Left lobe of liver (tissue), 2 donors: Measurements from ENCODE around the gene CEP83. TPM values are rescaled to one million over a fixed set of nuclear protein-coding genes. Genes with fewer than 3 reads are reported as not detected.

Source experiments
- ATAC-seq: fragments of 200-7000 bp; cut with Tn5 transposase; one replicate; pipeline ENCODE4 v1.9.1; 2020; ENCODE audit warnings: mild to moderate bottlenecking, moderate library complexity
- DNase-seq: peaks from one replicate; pipeline ENCODE4 v3.0.0-alpha.2; 2020; ENCODE audit warnings: low spot score
- total RNA-seq: library from RNA; stranded (reverse); gene quantifications from one replicate; pipeline ENCODE4 v1.2.1, GENCODE V29; 2021
- donor health status: DM: no; HTN: no; CAD: no; lungs with moderate emphysema.
- donor health status: DM: no; HTN: yes; CAD: no.

Gene CEP83
- total RNA-seq, 1 donor from 2014 or later, result 3.5 TPM

- no peak for ATAC-seq
- DNase-seq, result no peak
Measured at GRCh38 chr12:94273272-94273671, 186.4 kb downstream of the CEP83 start.

DNA sequence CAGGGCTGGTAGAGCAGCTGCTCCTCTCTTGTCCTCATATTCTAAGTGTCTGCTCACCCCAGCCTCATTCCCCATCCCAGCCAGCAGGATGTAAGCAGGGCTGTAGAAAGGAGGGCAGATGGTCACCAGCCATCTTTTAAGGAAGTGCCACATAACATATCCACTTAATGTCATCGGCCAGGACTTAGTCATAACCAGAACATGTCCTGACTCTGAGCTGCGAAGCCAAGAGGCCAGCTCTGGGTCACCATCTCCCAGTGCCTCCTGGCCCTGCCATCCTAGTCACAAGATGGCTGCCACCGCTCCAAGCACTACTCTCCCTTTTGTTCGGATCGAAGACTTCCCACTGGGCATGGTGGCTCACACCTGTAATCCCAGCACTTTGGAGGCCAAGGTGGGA lies 187.4 kb downstream of the CEP83 start:
- ATAC-seq (no peak), DNase-seq (no peak)

- DNase-seq (no peak), ATAC-seq (no peak)
Measured at GRCh38 chr12:94271351-94271750, 188.3 kb downstream of the CEP83 start.

DNA sequence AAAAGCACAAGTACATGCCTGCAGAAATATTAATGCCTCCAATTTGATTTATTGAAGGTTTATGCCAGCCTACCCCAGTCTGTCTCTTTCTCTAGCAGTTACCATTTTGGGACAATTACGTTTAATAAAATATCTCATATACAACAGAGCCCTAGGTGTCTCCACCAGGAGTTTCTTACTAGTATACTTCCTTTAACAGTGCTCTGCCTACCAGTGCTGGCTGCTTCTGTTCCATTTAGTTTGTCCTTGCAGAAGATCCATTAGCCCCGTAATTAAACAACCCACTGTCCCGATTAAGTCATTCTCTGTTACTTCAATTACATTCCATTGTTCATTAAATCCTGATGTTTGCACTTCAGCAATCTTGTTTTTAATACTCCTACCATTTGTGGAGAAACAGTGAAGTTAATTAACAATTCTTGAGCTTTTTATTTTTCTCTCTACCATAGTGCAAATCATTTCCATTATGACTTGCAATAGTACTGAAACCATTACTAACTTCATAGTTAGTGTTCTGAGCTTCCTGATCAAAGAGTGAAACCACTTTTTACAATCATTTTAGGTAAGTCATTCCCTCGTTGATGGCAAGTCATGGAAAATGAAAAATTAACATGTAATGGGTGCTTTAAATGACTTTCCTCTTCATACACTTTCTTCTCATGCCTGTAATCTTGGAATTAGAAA lies 190.2 kb downstream of the CEP83 start:
- DNase-seq (no peak), ATAC-seq (no peak)

GRCh38 chr12:94267921-94268471 lies 191.7 kb downstream of the CEP83 start:
- DNase-seq (no peak), ATAC-seq (no peak)

DNA sequence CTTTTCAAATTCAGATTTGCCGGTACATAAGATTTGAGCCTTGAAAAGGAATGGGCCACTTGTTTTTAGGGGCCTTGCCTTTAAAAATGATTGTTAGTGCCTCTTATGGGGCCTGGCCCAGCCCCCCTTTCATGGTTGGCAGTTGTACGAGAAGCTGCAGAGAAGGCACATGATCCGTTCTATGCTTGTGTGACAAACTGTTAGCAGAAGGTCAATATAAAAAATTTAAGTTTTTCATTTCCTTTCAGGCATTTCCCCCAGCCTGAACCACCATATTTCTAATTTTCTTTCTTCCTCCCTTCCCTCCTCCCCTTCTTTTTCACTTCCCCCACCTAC lies 192.2 kb downstream of the CEP83 start:
- no peak for DNase-seq
- ATAC-seq, result no peak

DNA sequence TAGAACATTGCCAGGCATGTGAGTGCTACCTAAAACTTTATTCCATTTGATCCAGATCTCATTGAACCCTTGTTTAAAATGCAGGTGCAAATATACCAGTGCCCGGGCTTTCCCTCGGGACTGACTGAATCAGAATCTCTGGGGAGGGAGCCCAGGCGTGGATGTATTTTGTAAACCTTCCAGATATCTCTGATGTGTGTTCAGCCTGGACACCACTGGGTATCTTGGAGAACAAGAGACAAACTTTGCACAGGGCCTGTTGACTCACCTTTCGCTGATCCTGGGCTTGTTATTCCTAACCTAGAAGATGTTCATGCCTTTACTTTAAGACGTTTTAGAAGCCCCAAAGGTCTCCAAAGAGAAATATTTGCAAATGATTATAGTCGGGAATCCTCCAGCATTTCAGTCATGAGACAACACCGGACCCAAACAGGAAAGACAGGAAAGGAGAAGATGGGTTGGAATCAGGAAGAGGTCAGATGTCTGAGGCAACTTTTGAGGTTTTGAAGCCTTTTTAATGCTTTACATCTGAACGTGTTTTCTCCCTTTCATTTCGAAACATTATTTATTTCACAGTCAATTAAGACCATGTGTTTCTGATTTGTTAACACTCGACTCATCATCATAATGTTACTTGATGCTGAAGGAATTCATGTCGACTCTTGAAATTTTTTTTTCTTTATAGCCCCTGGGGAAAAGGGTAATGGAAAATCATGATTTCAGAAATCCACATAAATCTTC lies 192.7 kb downstream of the CEP83 start:
- DNase-seq (no peak), ATAC-seq (no peak)

DNA sequence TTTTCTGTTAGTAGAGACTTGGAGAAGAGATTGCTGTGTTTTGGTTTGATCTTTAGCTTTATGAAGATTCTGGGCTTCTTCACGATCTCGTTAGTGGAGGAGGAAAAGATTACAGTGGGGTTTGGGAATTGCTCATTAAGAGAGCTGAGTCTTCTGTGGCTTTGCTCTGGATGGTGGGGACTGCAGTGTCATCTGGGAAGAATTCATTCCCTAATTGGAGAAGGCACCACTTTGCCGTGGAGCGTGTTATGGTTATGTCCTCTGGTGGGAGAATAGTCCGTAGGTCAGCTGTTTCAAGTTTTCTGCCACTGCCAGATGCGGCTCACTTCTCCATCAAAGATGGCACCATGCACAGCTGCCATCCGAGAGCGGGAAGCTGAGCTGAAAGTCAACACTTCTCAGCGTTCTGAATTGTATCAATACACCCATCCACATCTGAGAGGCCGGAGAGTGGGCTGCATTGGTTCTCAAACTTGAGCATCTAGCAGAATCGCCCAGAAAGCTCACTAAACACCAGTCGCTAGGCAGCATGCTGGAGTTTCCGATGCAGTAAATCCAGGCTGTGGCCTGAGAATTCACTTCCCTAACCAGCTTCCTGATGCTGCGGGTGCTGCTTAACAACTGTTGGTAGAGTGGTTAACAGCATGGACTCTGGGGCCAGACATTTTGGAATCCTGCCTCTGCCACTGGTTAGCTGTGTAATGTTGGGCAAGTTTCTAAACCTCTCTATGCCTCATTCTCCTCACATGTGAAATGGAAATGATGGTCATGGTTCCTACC lies 193.5 kb downstream of the CEP83 start:
- ATAC-seq, result no peak
- no peak for DNase-seq

DNA sequence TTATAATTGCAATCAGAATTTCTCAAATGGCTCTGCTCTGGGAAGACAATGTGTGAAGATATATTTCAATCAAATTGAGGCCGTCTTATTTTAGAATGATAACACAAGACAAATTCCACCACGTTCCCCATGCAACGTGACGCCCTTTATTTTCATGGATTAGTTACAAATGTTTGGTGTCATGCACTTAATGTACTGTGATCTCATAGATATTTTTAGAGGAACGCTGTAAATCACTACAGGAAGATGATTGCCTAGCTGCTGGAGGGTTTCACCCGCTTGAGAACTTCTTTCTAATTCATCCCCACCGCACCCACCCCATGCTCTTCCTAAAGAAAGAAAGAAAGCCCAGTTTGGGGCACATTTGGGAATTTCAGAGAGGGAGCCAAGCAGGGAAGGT lies 194.1 kb downstream of the CEP83 start:
- ATAC-seq (no peak), DNase-seq (no peak)

- no peak for DNase-seq
Measured at GRCh38 chr12:94264736-94265485, 194.8 kb downstream of the CEP83 start.

DNA sequence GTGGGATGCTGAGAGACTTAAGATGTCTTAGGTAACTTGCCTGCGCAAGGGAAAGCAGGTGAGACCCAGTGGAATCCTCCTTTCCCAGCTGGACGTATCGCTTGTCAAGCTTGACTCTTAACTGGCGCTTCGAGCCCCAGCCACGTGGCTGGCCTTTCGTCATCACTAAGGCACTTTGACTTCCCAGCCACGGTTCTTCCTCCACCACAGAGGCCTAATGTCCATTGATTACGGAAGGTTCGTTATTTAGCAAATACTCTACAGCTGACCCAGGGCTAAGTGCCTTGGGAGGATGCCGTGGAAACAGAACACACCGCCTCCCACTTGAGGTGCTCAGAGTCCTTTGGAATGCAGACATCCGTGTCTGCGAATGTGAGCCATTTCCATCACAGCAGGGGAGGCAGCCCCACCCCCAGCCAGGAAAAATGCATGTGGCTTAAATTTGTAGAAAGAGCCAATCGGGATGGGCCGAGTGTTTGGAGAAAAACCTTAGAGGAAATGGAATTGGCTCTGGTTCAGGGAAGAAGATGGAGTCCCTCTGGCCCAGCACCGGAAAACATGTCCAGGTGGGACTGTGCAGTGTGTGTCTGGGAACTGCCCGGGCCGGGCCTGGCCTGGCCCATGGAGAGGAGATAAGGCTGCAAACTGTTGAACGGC lies 195.6 kb downstream of the CEP83 start:
- ATAC-seq (no peak), DNase-seq (no peak)

More at GRCh38 chr12:94264736-94265485, 194.8 kb downstream of the CEP83 start:
- no peak for ATAC-seq

DNA sequence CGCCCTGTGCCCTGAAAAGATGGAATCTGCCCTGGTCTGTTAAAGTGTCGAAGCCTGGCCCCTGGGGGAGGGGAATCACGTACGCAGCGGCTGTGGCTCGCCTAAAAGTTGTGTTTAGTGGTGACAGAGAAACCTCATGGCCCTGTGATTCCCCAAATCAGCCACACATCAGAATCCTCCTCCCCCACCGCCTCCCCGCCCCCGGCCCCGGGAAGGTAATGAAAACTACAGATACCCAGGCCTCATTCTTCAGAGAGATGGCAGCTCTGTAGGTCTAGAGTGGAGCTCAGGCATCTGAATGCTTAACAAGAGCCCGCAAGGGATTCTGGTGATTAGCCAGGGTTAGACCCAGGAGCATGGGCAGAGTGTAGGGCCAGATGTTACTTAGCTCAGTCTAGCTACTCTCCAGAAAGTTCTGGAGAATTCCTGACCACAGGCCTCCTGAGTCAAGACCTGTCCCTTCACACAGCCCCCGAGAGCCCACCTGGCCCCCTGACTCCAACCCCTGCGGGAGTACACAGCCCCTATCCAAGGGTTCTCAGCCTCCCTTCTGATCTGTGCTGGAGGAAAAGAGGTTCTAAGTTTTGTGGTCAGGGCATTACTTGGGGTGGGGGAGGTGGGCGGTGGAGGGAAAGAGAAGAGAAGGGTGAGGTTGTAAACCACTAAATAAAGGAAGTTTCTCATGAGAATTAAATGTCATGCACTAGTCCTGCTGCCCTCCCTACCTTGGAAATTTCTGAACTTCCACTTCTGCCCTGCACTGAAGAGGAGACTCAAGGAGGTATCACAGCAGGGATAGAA lies 196.5 kb downstream of the CEP83 start:
- ATAC-seq (peak; percentile 17), DNase-seq (no peak)

GRCh38 chr12:94262228-94263010 lies 197.2 kb downstream of the CEP83 start:
- DNase-seq, result peak; percentile 57
- peak; percentile 72 for ATAC-seq

DNA sequence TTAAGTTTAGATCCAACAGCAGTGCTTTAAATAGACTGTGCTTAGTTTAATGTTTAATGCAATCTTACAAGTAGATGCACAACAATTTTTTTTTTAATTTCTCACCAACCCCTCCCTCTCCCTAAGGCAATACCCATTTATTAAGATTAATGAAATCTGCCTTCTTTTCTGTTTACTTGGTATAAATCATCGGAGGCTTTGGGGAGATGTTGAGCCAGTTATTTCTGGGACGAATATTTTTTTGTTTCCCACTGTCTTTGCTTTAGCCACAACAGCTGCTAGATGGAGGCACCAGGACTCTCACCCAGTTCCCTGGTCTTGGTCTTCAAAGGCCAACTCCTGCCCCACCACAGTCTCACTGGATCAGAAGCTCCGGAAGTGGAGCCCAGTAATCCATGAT lies 197.9 kb downstream of the CEP83 start:
- no peak for ATAC-seq
- DNase-seq, result no peak

GRCh38 chr12:94261119-94261518 lies 198.5 kb downstream of the CEP83 start:
- no peak for ATAC-seq
- DNase-seq, result no peak

DNA sequence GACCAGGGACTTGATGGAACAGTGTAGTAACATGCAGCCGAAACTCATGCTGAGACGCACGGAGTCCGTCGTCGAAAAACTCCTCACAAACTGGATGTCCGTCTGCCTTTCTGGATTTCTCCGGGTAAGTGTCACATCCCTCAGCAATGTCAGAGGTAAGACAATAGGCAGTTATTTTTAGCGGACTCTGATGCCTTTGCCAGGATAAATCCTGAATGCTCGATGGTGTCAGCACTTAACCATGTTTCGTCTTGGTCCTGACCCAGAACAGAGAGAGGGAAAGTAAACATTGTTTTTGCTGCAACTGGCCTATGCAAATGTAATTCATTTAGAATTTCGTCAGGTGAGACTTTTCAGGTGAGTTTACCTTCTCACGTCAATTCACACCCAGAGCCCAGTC lies 198.9 kb downstream of the CEP83 start:
- no peak for ATAC-seq

DNA sequence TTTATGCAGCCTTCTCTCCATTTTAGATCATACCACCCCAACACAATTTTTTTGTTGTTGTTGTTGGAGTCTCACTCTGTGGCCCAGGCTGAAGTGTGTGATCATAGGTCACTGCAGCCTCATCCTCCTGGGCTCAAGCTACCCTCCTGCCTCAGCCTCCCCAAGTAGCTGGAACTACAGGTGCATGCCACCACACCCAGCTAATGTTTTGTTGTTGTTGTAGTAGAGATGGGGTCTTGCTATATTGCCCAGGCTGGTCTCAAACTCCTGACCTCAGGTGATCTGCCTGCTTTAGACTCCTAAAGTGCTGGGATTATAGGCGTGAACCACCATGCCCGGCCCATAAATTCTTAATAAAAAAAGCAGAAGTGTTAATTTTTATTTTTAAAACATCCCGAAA lies 199.7 kb downstream of the CEP83 start:
- DNase-seq (no peak), ATAC-seq (no peak)

More for the DNA sequence above, 198.9 kb downstream of the CEP83 start:
- no peak for DNase-seq

DNA sequence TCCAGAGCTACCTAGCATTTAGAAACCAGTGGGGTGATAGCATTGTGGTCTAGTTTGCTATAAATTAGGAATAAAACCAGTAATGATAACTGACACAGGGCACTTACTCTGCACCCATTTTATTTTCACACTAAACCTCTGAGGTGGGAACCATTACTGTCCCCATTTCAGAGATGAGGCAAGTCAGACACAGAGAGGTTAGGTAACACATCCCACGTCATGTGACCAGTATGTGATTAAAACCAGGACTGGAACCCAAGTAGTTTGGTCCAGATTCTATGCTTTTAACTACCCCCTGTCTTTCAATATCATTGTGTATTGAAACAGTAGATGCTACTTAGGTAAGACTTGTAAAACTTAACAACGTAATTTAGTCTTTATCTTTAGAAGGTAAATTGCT lies 201.1 kb downstream of the CEP83 start:
- DNase-seq, result no peak
- ATAC-seq, result no peak
